Glomerular visceral epithelial cell (primary cell): ENCODE measurements around the gene IP6K2.
"Not testable (repeated sequence)": the region's sequence is repeated elsewhere in the genome, so short reads cannot be mapped to it uniquely, and the experiment has no call there.

Experiments used
- DNase-seq: peaks from one replicate; pipeline ENCODE4 v3.0.0-alpha.2; 2016; ENCODE audit errors: extremely low spot score

IP6K2 gene

GRCh38 chr3:48727511-48727910 lies 10.5 kb upstream of the IP6K2 start:
- no peak for DNase-seq

- not testable (repeated sequence) for DNase-seq
Measured at GRCh38 chr3:48725185-48725855, 8.3 kb upstream of the IP6K2 start.

- DNase-seq: no peak
Measured at GRCh38 chr3:48723725-48724124, 6.7 kb upstream of the IP6K2 start.

- not testable (repeated sequence) for DNase-seq
Measured at GRCh38 chr3:48723293-48723692, 6.3 kb upstream of the IP6K2 start.

GRCh38 chr3:48716508-48716981 lies 476 bp downstream of the IP6K2 start:
- DNase-seq: no peak

- peak; percentile 61 for DNase-seq
Measured at GRCh38 chr3:48715174-48715800, 1.7 kb downstream of the IP6K2 start.

- DNase-seq: no peak
Measured at GRCh38 chr3:48711727-48712126, 5.3 kb downstream of the IP6K2 start.

GRCh38 chr3:48709051-48709461 lies 8.0 kb downstream of the IP6K2 start:
- DNase-seq: peak; percentile 76

- DNase-seq: no peak
Measured at GRCh38 chr3:48708481-48708889, 8.5 kb downstream of the IP6K2 start.

GRCh38 chr3:48707157-48707556 lies 9.9 kb downstream of the IP6K2 start:
- no peak for DNase-seq

- no peak for DNase-seq
Measured at GRCh38 chr3:48702320-48702920, 14.6 kb downstream of the IP6K2 start.

- no peak for DNase-seq
Measured at GRCh38 chr3:48700731-48701405, 16.2 kb downstream of the IP6K2 start.

- DNase-seq: no peak
Measured at GRCh38 chr3:48698891-48699290, 18.1 kb downstream of the IP6K2 start.

GRCh38 chr3:48697952-48698351 lies 19.1 kb downstream of the IP6K2 start:
- DNase-seq: no peak

- DNase-seq: no peak
Measured at GRCh38 chr3:48696601-48697000, 20.4 kb downstream of the IP6K2 start.

- no peak for DNase-seq
Measured at GRCh38 chr3:48696156-48696555, 20.9 kb downstream of the IP6K2 start.

- DNase-seq: peak; percentile 33
Measured at GRCh38 chr3:48695393-48695753, 21.6 kb downstream of the IP6K2 start.

- peak; percentile 67 for DNase-seq
Measured at GRCh38 chr3:48694610-48695392, 22.2 kb downstream of the IP6K2 start.

- DNase-seq: no peak
Measured at GRCh38 chr3:48693826-48694225, 23.2 kb downstream of the IP6K2 start.

GRCh38 chr3:48692551-48692950 lies 24.5 kb downstream of the IP6K2 start:
- no peak for DNase-seq

GRCh38 chr3:48690846-48691458 lies 26.1 kb downstream of the IP6K2 start:
- DNase-seq: no peak
